GM18867 (cell line): ENCODE data around the gene LRRC75B.
"Not testable (repeated sequence)": the region's sequence is repeated elsewhere in the genome, so short reads cannot be mapped to it uniquely, and the experiment has no call there.

Experiments
- ATAC-seq: cut with Tn5 transposase; IDR thresholded peaks from one replicate; pipeline ENCODE4 v1.9.1; 2021; ENCODE audit warnings: mild to moderate bottlenecking, moderate library complexity; ENCODE audit not compliant: unreplicated experiment

LRRC75B gene, protein sequence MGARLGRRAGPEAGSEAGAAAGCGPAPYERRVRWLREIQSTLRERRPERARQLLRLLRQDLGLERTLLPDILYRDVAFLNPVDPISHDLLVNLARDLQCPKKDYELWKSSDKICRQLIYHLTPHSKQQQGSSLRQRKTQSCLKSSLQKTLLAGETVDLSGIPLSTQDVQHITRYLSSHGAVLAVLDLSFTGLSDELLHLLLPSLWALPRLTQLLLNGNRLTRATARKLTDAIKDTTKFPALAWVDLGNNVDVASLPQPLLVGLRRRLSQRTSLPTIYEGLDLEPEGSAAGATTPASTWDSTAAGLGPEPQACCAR

DNA sequence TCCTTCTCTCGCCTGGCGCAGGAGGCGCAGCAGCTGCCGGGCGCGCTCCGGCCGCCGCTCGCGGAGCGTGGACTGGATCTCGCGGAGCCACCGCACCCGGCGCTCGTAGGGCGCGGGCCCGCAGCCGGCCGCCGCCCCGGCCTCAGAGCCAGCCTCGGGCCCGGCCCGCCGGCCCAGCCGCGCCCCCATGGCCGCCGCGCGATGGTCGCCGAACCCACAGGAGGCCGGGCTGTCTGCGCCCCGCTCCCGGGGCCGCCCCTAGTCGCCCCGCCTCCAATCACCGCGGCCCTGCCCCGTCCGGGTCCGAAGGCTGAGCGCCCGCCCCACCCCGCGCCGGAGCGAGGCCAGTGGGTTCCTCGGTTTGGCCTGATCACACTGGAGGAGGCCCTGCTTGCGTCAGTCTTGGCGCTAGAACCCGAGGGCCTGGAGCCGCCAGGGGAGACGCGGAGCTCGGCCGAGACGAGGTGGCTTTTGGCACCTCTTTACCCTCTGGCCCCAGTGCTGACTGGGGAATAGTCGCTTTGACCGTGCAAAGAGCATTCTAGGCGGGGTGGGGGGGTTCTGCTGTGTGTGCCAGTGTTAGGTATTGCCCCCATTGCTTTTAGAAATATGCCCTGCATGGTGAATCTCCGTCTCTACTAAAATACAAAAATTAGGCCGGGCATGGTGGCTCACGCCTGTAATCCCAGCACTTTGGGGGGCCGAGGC lies at the start of gene LRRC75B:
TSS of gene LRRC75B (minus strand) at position 223 of the 708 bp plus-strand sequence. CDS start at position 189, 34 bp downstream.
- peak; percentile 78 for ATAC-seq

DNA sequence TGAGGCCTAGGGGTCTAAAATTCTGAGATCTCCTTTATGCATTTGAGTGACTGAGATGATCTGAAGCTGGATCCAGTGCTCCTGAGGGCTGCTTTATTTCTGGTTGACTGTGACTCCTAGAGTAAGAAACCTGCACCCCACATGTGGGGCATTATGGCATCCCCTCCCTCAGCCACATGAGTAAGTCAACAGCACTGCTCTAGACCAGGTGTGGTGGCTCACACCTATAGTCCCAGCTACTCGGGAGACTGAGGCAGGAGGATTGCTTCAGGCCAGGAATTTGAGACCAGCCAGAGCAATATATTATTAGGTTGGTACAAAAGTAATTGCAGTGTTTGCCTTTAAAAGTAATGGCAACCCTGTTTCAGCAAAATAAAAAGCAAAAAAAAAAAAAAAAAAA lies 49.4 kb upstream of the LRRC75B start:
- not testable (repeated sequence) for ATAC-seq

GRCh38 chr22:24636513-24636912 lies 43.6 kb upstream of the LRRC75B start:
- ATAC-seq = not testable (repeated sequence)

DNA sequence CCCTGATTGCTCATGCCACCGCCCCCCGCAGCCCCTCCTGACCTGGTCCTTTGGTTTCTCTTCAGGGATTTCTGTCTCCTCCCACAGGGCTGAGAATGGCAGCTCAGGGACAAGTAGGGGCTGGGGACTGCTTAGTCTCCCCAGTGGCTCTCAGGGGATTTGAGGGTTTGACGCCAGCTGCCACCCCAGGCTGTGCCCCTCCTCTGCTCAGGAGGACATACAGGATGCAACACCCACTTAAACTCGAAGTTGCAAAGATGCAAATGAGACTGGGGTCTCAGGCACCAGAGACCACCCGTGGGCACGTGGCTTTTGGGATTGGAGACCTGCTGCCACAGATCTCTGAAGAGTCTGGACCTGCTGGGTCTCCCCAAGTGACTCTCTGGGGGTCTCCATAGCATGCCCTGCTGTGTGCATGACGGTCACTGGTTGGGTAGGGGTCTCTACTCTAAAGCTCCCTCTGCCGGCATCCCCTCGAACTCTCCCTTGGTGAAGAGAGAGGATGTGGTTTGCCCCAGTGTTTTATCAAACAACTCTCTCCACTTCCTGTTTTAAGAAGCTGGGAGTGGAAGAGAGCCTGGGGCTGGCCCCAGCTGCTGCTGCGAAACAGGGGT lies 42.0 kb upstream of the LRRC75B start:
- not testable (repeated sequence) for ATAC-seq

DNA sequence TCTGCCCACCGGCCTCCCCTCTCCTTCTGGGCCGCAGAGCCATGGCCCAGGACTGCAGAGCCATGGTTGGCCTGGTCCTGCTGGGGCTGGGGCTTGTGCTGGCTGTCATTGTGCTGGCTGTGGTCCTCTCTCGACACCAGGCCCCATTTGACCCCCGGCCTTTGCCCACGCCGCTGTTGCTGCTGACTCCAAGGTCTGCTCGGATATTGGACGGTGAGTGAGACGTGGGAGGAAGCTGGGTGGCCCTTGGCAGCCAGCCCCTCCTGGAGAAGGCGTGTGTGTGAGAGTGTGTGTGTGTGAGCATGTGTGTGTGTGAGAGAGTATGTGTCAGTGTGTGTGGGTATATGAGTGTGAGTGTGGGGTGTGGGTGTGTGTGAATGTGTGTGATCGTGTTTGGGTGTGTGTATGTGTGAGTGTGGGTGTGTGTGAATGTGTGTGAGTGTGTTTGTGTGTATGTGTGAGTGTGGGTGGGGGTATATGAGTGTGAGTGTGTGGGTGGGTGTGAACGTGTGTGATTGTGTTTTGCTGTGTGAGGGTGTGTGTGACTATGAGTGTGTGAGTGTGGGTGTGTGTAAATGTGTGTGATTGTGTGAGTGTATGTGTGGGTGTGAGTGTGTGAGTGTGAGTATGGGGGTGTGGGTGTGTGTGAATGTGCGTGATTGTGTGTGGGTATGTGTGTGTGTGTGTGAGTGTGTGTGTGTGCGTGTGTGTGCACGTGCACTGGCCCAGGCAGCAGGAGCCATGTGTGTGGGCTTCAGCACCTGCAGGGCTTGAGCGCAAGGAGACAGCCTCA lies 40.6 kb upstream of the LRRC75B start:
- not testable (repeated sequence) for ATAC-seq

GRCh38 chr22:24632642-24633041 lies 39.8 kb upstream of the LRRC75B start:
- not testable (repeated sequence) for ATAC-seq

- ATAC-seq = not testable (repeated sequence)
These were observed 38.7 kb upstream of the LRRC75B start for GRCh38 chr22:24631430-24632122.

- not testable (repeated sequence) for ATAC-seq
These were observed 38.0 kb upstream of the LRRC75B start for GRCh38 chr22:24630812-24631427.

DNA sequence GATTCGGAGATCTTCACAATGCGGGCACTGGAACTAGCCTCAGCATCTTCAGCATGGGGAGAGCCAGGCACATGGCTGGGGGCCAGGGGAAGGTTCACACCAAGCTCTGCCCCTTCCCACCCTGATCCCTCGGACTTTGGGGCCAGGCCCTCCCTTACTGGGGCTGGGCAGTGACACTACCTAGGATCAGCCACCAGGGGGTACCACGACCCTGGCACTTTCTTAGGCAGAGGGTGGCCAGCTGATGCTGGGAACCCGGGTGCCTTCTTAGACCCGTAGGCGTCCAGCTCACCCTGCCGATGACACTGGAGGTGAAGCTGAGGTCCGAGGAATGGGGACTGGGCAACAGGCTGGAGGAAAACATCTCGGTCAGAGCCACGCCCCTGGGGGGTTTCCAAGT lies 36.2 kb upstream of the LRRC75B start:
- ATAC-seq = not testable (repeated sequence)

DNA sequence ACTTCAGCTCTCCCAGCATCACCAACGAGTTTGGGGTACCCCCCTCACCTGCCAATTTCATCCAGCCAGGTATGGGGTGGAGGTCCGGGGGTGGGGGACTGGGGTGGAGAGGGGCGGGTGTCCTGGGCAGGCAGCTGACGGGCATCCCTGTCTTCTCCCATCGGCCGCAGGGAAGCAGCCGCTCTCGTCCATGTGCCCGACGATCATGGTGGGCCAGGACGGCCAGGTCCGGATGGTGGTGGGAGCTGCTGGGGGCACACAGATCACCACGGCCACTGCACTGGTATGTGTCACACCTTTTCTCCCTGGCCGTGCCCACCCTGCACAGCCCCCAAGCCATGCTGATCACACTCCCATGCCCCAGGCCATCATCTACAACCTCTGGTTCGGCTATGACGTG lies 35.0 kb upstream of the LRRC75B start:
- not testable (repeated sequence) for ATAC-seq

- ATAC-seq = not testable (repeated sequence)
These were observed 29.7 kb upstream of the LRRC75B start for GRCh38 chr22:24622596-24622995.

DNA sequence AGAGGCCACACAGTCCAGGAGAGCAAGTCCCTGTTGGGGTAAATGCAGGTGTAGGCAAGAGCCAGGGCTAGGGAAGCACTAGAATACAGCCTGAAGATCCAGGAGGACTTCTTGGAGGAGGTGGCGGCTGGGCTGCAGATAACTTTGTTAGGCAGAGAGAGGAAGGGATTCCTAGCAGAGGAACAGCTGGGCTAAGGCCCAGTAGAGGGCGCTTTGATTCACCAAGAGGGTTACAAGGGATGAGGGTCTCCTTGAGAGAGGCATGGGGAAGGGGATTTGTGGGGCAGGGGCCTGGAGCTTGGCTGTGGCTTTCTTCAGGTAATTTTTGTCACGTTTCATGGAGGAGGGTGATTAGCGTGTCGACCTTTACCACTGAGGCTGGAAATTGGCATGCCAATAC lies 28.4 kb upstream of the LRRC75B start:
- ATAC-seq = not testable (repeated sequence)

GRCh38 chr22:24614794-24615193 lies 21.9 kb upstream of the LRRC75B start:
- not testable (repeated sequence) for ATAC-seq

- not testable (repeated sequence) for ATAC-seq
These were observed 17.0 kb upstream of the LRRC75B start for GRCh38 chr22:24609888-24610287.

- not testable (repeated sequence) for ATAC-seq
These were observed 15.5 kb upstream of the LRRC75B start for GRCh38 chr22:24608327-24608726.

GRCh38 chr22:24607429-24607983 lies 14.6 kb upstream of the LRRC75B start:
- peak; percentile 77 for ATAC-seq

DNA sequence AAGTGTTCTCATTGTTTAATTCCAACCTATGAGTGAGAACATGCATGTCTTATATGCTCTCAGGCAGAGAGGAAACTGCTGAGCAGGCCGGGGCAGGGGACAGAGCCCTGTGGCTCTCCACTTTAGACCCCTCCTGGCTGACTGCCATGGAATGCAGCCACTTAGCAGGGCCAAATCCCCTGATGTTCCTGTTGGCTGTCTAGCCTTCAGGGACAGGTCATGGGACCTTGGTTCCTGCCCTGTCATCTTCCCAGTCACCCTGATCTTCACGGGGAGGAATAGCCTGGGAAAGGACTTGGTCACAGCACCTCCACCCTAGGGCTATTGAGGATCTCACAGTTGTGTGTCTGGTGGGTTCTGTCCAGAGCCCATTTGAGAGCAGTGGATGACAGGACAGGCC lies 13.5 kb upstream of the LRRC75B start:
- ATAC-seq = not testable (repeated sequence)

DNA sequence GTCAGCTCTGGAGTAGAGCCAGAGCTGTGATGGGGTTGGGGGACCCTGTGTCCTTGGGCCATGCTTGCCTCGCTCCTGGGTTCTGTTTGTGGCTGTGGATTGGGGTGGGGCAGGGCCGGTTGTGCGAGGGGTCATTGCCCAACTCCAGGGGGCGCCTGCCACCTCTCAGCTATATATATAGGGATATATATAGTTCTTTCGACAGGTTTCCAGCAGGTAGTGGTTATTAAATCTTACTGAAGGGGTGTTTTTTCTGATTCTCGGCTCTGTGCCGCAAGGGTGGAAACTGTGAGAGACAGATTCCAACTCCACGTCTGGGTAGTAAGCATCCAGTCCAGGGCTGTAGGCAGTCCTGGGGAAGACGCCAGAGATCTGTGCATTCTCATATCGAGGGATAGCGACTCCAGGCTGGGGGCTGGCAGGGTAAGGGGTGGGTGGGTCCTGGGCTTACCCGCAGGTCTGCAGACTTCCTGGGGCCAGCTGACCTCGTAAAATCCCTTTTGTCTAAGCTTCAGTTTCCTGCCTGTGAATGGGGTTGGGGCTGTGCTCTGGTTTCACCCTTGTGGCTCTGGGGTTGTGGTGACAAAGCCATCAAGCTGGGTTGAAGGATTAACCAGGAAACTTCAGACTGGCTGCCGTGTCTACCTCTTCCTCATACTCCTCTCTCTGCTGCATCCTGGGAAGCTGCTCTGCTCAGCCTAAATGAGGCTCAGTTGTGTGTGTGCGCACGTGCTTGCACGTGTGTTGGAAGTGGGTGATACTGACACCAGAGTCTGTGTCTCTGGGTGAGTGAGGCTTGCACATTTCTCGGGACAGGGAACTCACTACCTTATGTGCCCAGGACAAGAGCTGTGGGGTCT lies 11.1 kb upstream of the LRRC75B start:
- not testable (repeated sequence) for ATAC-seq
